Measurements from ENCODE around the gene GNAO1. TPM values are rescaled to one million over a fixed set of nuclear protein-coding genes. Genes with fewer than 3 reads are reported as not detected.

Gene GNAO1
- total and polyA plus RNA-seq, 9 donors: 0.72 to 5.6 (median 2.7) TPM

- no peak for TF ChIP-seq CTCF (IDR thresholded peaks at IDR 0.05)
- TF ChIP-seq EP300 (IDR thresholded peaks at IDR 0.05): no peak
- no peak for TF ChIP-seq POLR2A (IDR thresholded peaks at IDR 0.05)
- no peak overlapping the region for H3K4me3 ChIP-seq
- no peaks in the 10 kb centered on the region for H3K36me3 ChIP-seq
- no peaks in the 10 kb centered on the region for H3K9me3 ChIP-seq
- H3K27ac ChIP-seq: no peak overlapping the region
- WGBS, 3 donors: 95 to 98% (median 95%) methylated on average over 3 of the region's 3 CpGs
- DNase-seq: no peak
- no peaks in the 10 kb centered on the region for H3K27me3 ChIP-seq
- intact Hi-C loops (cut with DNase I): no loop called here
- peaks cover 2% of the 10 kb centered on the region for H3K4me1 ChIP-seq (ENCODE audit: insufficient read depth)
Measured at GRCh38 chr16:56265746-56266145, 74.5 kb downstream of the GNAO1 start.

DNA sequence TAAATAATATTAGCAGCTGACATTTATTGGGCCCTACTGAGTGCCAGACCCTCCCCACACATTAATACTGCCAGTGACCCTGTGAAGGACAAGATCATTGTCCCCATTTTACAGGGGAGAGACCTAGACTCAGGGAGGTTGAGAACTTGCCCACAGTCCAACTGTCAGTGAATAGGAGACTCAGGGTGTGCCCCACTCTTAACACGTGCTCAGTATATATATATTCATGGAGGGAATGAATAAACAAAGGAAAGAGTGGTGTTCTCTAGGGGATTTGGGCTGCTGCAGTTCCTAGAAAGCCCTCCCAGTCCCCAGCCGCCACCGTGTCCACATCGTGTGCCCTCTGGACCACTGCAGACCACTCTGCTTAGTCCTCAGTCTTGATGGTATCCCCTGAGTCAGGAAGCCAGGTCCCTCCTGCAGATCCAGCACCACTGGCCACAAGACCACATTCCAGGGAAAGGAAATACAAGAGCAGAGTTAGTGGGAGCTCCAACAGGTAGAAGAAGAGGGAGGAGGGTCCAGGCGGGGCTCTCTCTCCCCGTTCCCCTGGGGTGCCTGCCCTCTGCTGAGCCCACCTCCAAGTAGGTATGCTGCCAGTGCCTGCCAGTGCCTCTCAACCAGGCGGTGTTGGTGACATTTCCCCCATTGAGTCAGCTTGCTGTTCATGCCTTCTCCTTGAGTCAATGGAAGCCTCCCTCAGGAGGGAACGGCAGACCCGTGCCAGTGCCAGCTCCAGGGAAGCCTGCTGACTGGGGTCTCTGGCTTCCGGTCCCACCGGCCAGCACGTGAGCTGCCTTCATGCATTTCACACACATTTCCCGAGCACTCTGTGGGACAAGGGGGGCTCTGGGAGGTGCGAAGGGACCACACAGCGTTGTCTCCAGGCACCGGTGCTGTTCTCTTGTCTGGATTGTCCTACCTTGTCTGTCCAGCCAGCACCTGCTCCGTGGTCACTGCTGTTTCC lies 75.6 kb downstream of the GNAO1 start:
- H3K4me3 ChIP-seq: no peak overlapping the region

GRCh38 chr16:56267888-56268287 lies 76.6 kb downstream of the GNAO1 start:
- Histone ChIP-seq H3K4me3 (no peak overlapping the region), H3K27me3 (no peaks in the 10 kb centered on the region), H3K4me1 (ENCODE audit: insufficient read depth) (peaks cover 2% of the 10 kb centered on the region), H3K27ac (no peak overlapping the region), H3K36me3 (no peaks in the 10 kb centered on the region), H3K9me3 (no peaks in the 10 kb centered on the region)
- DNase-seq: no peak
- TF ChIP-seq EP300 (IDR thresholded peaks at IDR 0.05) (no peak), CTCF (IDR thresholded peaks at IDR 0.05) (no peak), POLR2A (IDR thresholded peaks at IDR 0.05) (no peak)
- 87 to 95% (median 93%) methylated on average over 2 of the region's 2 CpGs for WGBS, 3 donors
- intact Hi-C loops (cut with DNase I): no loop called here

More for the DNA sequence above, 75.6 kb downstream of the GNAO1 start:
- WGBS, 3 donors: 89 to 92% (median 91%) methylated on average over 17 of the region's 17 CpGs
- no peak for TF ChIP-seq EP300 (IDR thresholded peaks at IDR 0.05)
- no peak for TF ChIP-seq CTCF (IDR thresholded peaks at IDR 0.05)
- no peak for TF ChIP-seq POLR2A (IDR thresholded peaks at IDR 0.05)
- H3K27me3 ChIP-seq: no peaks in the 10 kb centered on the region
- no peaks in the 10 kb centered on the region for H3K9me3 ChIP-seq
- no peak overlapping the region for H3K27ac ChIP-seq
- DNase-seq: no peak
- no peaks in the 10 kb centered on the region for H3K36me3 ChIP-seq
- intact Hi-C loops (cut with DNase I): no loop called here
- peaks cover 2% of the 10 kb centered on the region for H3K4me1 ChIP-seq (ENCODE audit: insufficient read depth)

- H3K27me3 ChIP-seq: no peaks in the 10 kb centered on the region
- TF ChIP-seq EP300 (IDR thresholded peaks at IDR 0.05): no peak
- TF ChIP-seq POLR2A (IDR thresholded peaks at IDR 0.05): no peak
- TF ChIP-seq CTCF (IDR thresholded peaks at IDR 0.05): no peak
- DNase-seq: no peak
- no peaks in the 10 kb centered on the region for H3K36me3 ChIP-seq
- no peak overlapping the region for H3K27ac ChIP-seq
- intact Hi-C loops (cut with DNase I): no loop called here
- H3K4me1 ChIP-seq (ENCODE audit: insufficient read depth): peaks cover 2% of the 10 kb centered on the region
- no peaks in the 10 kb centered on the region for H3K9me3 ChIP-seq
- H3K4me3 ChIP-seq: no peak overlapping the region
- 85 to 92% (median 85%) methylated on average over 8 of the region's 8 CpGs for WGBS, 3 donors
Measured at GRCh38 chr16:56268799-56269198, 77.5 kb downstream of the GNAO1 start.
